HG03378 (cell line): ENCODE measurements around the gene TMEM52.
A peak's percentile ranks its signal among the peaks of the same experiment; 100 is the strongest.

ENCODE experiments used
- ATAC-seq: cut with Tn5 transposase; IDR thresholded peaks from one replicate; pipeline ENCODE4 v1.9.1; 2021; ENCODE audit warnings: mild to moderate bottlenecking, moderate library complexity; ENCODE audit not compliant: unreplicated experiment

Gene TMEM52

DNA sequence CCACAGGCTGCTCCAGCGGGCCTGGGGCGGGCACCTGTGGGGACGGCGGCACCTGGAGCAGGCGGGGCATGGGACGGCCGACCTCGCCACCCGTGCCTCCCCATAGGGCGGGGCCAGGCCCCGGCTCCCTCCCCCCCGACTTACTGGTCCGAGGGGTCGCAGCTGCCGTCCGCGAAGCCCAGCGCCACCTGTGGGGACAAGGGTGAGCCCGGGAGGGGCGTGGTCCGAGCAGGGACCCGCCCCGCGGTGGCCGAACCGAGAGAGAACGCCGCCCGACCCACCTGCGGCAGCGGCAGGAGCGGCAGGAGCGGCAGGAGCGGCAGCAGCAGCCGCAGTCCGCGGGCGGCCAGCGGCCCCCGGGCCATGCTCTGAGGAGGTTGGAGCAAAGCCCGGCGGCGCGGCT lies at the start of gene TMEM52:
TSS of gene TMEM52 (minus strand) at position 379 of the 403 bp plus-strand sequence. CDS start at position 365, 14 bp downstream.
- ATAC-seq = peak; percentile 17

DNA sequence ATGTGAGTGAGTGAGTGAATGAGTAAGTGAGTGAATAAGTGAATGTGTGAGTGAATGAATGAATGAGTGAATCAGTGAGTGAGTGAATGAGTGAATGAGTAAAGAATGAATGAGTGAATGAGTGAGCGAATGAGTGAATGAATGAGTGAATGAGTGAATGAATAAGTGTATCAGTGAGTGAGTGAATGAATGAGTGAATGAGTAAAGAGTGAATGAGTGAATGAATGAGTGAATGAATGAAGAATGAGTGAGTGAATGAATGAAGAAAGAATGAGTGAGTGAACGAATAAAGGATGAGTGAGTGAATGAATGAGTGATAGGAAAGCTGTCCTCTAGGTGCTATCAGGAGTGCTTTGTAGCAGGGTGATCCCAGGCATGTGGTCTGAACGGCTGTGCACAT lies 48.8 kb upstream of the TMEM52 start:
- ATAC-seq = no peak

DNA sequence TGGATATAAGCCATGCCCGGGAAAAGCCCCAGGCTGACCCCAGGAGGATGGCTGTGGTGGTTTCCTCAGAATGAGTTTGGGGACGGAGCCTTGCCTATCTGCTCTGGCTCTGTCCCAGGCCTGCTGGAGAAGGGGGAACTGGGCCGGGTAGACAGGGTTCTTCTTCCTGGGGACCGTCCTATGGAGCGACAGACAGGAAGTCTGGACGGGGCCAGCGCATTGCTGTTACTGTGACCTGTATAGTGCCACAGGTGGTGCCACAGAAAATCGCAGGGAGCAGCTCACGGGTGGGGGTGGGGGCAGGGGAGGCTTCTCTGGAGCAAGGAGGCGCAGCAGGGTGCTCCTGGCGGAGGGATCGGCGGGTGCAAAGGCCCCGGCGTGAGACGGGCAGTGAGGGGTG lies 48.1 kb upstream of the TMEM52 start:
- ATAC-seq = no peak

DNA sequence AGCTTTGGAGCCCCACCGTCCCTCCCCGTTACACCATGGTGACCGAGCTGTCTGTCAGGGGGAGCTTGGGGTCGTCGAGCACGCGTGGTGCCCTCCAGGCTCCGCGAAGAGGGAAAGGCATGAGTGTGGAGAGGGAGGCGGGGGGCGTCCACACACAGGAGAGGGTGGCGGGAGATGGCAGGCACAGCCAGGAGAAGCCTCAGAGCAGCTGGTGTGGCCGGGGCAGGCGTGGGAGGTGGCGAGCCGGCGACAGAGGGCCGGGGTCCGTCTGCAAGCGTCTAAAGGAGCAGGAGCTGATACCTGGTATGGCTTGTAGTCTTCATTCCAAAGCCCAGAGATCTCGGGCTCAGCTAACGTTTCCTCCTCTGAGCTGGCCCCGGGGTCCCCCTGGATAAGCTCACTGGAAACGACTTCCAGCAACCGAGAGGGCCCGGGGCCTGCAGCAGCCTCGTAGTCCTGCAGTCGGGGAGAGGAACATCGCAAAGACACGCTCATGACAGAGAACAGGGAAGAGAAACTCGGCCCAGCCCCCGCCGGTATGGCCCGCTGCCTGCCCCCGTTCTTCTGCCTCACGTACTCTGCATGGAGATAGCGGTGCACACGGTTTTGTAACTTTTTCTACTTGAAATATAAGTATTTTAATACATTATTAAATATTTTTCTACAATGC lies 47.1 kb upstream of the TMEM52 start:
- ATAC-seq = no peak

DNA sequence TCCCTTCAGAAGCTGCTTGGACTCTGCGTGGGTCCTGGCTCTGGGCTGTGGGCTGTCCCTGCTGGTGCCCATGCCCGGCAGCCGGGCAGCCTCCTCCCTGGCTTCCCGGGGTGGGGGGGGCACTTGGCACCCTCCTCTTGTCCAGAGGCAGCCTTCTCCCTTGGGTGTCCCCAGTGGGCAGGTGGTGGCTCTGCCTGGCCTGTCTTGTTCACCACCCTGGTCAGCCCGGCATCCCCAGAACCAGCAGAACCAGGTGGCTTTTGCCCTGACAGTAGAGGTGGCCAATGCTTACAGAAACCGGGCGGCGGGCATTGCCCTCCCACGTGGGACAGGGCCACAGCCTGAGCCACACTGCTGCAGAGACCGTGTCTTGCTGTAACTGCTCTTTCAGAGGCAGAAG lies 46.5 kb upstream of the TMEM52 start:
- ATAC-seq = no peak

DNA sequence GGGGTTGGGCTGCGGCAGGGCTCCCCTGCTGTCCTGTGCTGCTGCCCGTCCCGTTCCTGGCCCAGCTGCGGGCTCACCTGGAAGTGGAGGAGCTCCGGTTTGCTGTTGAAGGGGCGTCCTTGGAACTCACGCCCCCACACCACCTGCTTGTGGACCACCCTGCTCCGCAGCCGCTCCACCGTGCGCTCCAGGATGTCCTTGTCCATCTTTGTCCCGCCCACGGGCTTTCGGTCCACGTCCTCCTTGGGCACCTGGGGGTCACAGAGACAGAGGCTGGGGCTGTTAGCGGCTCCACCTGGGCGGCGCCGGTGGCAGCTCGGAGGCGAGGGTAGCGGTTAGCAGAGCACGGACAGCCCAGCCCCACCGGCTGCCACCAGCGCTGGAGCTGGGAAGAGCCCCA lies 45.7 kb upstream of the TMEM52 start:
- ATAC-seq = no peak

DNA sequence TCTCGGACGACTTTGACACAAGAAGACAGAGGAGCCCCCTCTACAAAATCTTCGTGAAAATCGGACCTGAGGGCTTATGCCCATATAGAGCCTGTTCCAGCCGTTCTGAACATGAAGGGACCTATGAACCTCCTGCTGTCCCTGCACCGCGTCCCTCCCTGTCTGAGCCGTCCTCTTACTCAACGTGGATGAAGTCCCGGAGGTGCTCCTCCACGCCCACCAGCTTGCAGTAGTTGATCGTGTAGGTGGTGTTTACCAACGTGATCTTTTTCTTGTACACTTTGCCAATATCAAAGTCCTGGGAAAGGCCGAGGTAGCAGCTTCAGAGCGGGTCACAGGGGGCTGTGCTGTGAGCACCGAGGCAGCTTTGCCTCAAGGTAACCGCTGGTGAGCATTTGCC lies 44.5 kb upstream of the TMEM52 start:
- ATAC-seq = no peak

DNA sequence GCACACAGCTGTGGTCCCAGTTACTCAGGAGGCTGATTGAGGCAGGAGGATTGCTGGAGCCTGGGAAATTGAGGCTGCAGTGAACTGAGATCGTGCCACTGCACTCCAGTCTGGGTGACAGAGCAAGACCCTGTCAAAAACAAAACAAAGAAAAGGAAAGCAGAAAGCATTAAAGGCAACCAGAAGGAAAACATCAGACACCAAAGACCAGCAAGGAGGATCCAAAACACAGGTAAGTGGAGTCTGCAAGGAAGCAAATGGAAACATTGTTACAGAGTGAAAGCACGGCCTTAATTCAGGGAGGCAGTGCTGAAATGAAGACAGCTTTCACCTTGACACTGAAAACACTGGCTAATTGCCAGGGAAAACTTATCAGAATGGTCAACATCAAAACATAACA lies 43.7 kb upstream of the TMEM52 start:
- ATAC-seq = no peak

DNA sequence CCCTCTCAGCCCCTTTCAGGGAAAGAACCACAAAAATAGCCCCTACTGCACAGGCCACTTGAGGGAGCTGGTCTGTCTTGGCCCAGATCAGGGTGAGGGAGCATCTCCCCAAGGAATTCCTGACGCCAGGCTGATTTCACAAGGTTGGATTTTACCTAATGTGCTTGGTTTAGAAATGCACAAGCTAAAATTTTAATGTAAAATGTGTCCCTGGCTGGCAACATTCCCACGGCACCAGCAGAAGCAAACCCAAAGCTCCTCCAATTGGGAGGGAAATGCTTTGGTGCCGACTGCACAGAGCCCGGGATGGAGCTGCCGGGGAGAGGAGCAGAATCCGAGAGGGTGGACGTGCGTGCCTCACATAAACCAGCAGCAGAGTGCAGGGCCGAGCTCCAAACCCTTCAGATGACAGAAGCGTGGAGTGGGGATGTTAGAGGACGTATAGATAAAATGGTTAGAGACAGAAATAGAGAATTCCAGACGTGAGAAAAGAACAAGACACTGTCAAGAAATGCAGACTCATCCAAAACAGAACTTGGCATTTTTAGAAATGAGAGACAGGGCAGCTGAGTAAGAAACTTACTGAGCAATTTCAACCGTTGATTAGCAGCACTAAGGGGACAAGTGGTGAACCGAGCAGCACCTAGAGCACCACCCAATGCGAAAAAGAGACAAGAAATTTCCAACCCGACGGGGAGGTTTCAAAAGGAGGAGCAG lies 41.6 kb upstream of the TMEM52 start:
- ATAC-seq = no peak

DNA sequence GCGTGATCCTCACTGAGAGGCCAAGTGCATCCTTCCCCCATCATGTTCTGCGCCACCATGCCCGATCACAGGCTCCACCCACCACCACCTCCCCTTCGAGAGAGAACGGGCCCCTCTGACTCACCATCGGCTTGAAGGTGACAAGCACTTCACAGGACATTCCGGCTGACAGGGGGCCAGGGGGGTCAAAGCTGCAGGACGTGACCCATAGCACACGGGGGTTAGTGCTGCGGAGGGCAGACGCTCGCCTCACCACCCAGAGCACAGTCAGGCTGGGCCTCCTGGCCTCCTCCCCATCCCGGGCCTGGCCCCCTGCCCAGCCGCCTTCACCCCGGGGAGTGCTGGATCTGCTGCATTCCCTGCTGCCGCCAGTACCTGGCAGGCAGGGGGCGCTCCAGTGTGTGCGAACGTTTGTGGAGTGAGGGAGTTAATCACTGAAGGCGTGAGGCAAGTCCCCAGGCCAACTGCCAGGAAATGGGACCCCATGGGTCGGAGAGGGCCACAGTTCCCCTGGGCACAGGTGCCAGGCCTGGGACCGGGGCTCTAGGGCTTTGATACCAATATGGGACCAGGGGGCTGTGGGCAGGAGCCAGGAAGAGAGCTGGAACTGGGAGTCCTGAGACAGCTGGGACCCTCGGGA lies 40.9 kb upstream of the TMEM52 start:
- no peak for ATAC-seq

DNA sequence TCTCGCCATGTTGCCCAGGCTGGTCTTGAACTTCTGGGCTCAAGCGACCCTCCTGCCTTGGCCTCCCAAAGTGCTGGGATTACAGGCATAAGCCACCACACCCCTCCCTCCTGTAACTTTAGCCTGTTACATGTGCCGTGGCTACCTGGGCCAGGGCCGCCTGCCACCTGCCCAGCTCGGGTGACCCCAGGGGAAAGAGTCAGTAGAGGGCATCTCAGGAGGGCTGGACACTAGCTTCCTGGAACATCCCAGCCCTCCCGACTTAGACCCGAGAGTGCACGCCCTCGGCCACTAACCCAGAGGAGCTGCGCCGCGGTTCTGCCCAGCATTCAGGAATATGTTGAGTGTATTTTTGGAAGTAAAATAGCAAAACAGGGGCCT lies 40.4 kb upstream of the TMEM52 start:
- no peak for ATAC-seq

DNA sequence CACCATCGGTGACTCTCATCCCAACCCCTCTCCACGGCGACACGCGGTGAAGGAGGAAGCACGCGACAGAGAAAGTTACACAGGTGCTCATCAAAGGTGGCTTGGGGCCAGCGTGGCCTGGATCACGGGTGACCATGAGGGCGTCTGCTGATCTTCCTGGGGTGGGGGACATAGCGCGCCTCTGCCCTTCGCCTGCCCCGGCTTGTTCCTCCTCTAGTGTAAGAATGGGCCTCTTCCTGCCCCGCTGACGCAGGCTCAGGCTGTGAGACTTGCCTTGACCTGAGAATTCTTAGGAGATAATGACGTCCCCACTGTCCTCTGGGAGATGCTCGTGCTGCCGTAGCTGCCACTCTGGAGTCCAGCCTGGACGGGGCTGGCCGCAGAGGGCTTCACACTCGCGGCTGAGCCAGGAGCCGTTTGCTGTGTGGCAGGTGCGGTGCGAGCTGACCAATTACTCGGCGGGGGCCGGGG lies 39.0 kb upstream of the TMEM52 start:
- no peak for ATAC-seq

DNA sequence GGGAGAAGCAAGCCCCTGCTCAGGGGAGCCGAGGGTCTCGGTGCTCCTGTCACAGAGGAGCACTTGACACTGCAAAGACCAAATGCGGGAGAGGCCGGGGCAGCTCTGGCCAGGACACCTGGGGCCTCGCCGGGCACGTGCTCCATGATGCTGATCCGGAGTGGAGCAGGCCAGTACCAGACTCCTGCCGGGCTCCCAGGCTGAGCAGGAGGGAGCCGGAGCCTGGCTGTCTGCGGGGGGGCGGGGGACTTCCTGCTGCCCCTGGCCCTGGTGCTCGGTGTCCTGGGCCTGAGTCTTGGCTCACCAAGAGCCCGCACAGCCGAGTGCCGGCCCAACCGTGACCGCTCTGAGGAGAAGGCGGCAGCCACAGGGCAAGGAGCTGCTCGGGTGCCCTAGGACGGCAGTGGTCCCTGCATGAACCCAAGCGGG lies 38.5 kb upstream of the TMEM52 start:
- ATAC-seq = no peak

DNA sequence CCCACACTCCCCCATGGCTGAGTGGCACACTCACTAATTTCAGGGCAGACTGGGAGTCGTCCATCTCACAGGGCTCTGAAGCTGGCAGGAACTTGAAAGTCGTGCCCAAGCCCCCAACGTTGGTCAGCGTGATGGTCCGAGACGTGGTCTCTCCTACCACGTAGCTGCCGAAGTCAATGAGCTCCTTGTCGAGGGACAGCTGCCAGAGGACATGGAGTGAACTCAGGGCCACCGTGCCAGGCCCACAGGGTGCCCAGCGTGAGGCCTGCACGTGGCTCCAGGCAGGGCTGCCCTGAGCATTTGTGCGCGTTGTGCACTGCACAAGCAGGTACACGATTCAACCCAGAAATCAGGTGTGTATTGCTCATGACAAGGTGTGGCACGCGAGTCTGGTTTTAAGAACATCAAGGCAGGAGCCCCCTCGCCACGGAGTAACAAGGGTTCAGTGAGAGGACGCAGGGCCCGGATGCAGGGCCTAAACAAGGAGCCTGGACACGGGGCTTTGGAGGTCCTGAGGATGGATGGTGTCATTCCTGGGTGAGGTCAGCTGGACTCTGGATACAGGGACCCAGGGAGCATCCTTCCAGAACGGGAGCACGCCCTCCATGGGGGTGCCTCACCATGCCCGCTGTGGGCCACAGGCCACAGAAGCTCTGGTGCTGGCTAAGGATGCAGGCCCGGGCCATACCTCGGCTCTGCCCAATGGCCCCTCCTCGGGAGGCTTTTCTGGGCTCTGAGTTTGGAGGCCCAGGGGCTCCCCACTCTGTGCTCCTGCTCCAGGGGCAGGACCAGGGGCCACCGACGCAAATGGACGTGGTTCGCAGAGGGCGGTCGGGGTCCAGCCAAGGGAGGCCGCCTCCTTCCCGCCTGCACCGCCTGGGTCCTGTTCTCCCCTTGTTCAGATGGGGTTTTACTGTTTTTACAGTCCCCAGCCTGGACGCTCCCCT lies 37.8 kb upstream of the TMEM52 start:
- ATAC-seq = no peak

DNA sequence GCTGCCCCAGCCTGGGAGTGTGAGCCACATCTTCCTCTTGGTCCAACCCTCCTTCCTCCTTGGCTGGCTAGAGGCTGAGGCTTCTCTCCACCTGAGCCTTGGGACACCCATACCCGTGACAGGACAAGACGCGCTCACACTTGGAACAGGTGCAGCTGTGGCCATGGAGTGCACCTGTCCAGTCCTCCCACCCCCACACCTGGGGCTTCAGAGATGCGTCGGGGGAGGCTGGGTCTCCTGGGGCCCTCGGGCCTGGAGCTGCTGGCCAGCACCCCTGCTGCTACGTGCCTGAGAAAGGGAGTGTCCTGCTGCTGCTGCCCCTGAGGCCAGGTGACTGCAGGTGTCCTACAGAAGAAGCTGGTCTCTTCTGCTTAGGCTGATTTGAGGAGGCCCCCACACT lies 37.0 kb upstream of the TMEM52 start:
- ATAC-seq = no peak

DNA sequence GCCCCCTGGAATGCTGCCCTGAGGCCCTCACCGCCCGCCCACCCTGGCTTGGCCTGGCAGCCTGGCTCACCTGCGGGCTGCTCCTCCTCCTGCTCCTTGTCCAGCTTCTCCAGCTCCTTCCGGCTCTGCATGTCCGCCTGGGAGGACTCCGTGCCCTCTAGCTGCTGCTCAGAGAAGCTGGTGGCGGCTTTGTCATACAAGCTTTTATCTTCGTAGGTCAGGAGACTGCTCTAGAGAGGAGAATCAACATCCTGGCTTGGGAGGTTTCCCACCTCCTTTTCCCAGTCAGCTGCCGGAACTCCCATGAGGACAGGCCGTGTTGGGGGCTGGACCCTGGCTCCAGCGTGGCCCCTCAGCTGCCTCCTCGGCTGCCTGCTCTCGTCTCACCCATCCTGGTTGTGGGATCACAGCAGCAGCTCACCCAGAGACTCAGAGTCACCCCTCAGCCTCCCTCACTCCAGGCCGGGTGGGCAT lies 36.6 kb upstream of the TMEM52 start:
- ATAC-seq = no peak

DNA sequence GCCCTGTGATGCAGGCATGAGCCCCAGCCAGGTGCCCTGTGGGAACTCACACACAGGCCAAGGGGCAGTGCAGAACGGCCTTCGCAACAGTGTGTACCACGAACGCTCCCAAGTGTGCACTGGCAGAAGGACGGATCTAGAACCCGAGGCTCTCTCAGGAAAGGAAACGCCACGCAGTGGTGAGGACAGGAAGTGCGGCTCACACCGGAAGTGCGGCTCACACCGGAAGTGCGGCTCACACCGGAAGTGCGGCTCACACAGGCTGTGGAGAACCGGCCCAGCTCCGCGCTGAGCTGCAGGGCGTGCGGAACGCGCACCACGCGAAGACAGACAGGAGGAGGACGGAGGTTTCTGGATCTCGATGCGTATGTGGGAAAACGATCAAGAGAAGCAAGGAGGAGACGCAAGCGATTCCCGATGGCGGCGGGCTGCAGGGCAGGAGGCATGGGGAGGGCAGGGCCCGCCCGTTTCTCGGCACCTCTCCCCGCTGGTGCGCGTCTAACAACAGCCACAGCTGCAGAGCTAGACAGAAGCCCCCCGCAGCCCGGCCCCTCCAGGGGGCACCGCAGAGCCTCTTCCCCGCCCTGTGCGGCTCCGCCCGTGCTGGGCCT lies 35.9 kb upstream of the TMEM52 start:
- ATAC-seq = no peak

DNA sequence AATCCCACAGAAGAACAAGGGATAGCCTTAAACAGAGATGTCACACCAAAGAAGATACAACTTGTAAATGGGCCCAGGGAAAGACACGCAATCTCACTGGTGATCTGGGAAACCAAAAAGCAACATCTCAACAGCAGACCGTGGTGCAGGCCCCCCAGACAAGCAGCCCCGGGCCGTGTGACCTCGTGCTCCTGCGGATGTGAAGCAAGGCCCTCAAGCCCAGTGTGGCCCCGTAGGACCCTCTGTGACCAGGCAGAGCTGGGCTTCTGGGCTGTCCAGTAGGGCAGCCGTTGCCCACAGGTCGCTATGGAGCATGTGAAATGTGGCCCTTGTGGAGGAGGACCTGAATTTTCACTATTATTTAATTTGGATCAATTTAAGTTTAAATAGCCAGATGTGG lies 34.9 kb upstream of the TMEM52 start:
- no peak for ATAC-seq

DNA sequence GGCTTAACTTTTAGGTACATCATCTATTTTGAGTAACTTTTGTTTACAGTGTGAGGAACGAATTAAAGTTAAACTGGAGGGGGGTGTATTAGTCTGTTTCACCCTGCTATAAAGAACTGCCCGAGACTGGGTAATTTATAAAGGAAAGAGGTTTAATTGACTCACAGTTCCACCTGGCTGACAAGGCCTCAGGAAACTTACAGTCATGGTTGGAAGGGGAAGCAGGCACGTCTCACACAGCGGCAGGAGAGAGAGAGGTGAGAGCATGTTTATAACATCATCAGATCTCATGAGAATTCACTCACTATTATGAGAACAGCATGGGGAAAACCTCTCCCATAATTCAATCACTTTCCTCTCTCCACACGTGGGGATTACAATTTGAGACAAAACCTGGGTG lies 31.9 kb upstream of the TMEM52 start:
- ATAC-seq = no peak

DNA sequence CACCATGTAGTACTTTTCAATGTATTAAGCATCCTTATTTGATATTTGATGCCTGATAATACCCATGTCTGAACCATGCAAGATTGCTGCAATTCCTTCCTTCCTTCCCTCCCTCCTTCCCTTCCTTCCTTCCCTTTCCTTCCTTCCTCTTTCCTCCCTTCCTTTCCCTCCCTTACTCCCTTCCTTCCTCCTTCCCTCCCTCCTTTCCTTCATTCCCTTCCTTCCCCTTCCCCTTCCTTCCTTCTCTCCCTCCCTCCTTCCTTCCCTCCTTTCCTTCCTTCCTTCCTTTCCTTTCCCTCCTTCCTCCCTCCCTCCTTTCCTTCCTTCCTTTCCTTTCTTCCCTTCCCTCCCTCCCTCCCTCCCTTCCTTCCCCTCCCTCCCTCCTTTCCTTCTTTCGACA lies 29.7 kb upstream of the TMEM52 start:
- no peak for ATAC-seq
